HG03064 (cell line): Measurements from ENCODE around the gene CDK9.
A peak's percentile ranks its signal among the peaks of the same experiment; 100 is the strongest.

Experiments
- ATAC-seq: cut with Tn5 transposase; IDR thresholded peaks from one replicate; pipeline ENCODE4 v1.9.1; 2021; ENCODE audit warnings: low read depth; ENCODE audit not compliant: unreplicated experiment

The CDK9 gene

GRCh38 chr9:127801955-127802575 is 16.2 kb downstream of the CDK9 start:
- no peak for ATAC-seq

- peak; percentile 64 for ATAC-seq
Observed at GRCh38 chr9:127802576-127803443, 17.0 kb downstream of the CDK9 start, which contains the start of gene FPGS. FPGS (plus strand) TSS chr9:127802882; CDS start chr9:127802925, 43 bp downstream.

- ATAC-seq, result no peak
Observed at GRCh38 chr9:127803507-127804352, 17.9 kb downstream of the CDK9 start.

- ATAC-seq, result no peak
Observed at GRCh38 chr9:127805620-127806019, 19.8 kb downstream of the CDK9 start.

- no peak for ATAC-seq
Observed at GRCh38 chr9:127806871-127807270, 21.0 kb downstream of the CDK9 start.

GRCh38 chr9:127808347-127809001 is 22.6 kb downstream of the CDK9 start:
- ATAC-seq, result no peak

- ATAC-seq, result no peak
Observed at GRCh38 chr9:127809002-127809539, 23.2 kb downstream of the CDK9 start.

- ATAC-seq, result no peak
Observed at GRCh38 chr9:127809540-127810377, 23.9 kb downstream of the CDK9 start.

GRCh38 chr9:127810378-127811187 is 24.7 kb downstream of the CDK9 start:
- ATAC-seq, result no peak

- ATAC-seq, result no peak
Observed at GRCh38 chr9:127812011-127812410, 26.2 kb downstream of the CDK9 start.

GRCh38 chr9:127812936-127813675 is 27.3 kb downstream of the CDK9 start:
- no peak for ATAC-seq

GRCh38 chr9:127813686-127814226 is 27.9 kb downstream of the CDK9 start:
- ATAC-seq, result no peak

GRCh38 chr9:127814619-127815511 is 29.0 kb downstream of the CDK9 start:
- ATAC-seq, result no peak

- ATAC-seq, result no peak
Observed at GRCh38 chr9:127815512-127816361, 29.9 kb downstream of the CDK9 start.

GRCh38 chr9:127816362-127816725 is 30.5 kb downstream of the CDK9 start:
- ATAC-seq, result no peak

- ATAC-seq, result no peak
Observed at GRCh38 chr9:127816728-127817127, 30.9 kb downstream of the CDK9 start.
